CD4-positive, alpha-beta T cell treated with Interleukin-4 for 1 hour (primary cell): ENCODE results near the gene DYNC1H1.
A peak's percentile ranks its signal among the peaks of the same experiment; 100 is the strongest.

Experiments used
- DNase-seq, 2 donors: peaks; one replicate each; pipeline ENCODE4 v3.0.0-alpha.2; 2020 to 2022

Gene DYNC1H1

DNA sequence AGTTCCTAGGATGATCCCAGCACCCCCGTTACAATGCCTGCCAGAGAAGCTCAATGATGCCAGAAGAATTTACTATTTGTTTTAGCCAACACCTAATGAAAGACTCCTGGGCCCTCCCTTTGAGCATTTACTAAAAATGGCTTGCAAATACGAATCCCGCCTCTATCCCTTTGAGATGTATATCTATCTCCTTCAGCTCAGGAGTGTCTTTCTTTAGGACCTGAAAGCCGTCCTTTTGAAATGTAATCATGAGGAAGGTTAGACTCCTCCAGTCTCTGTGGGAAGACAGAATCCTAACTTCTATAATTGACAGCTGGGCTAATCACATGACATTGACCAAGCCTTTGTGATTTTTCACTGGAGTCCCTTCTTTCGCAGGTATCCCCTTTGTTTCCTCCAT is 19.2 kb upstream of the DYNC1H1 start:
- no peak for DNase-seq

DNA sequence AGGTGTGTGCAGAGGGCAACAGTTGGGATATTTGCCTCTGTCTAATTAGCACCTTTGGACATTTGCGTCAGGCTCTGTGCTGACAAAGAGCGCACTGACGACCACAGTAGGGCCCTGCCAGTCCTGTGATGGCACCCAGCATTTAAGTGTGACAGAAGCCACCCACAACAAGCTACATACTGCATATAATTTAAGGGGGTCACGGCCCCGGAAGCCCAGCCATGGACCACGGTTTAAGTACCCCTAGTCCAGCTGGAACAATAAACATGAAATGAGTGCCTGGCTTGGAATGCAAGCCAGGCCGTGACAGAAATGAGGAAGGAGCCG is 16.8 kb upstream of the DYNC1H1 start:
- peak in 1 of 2 donors; percentile 43 for DNase-seq

DNA sequence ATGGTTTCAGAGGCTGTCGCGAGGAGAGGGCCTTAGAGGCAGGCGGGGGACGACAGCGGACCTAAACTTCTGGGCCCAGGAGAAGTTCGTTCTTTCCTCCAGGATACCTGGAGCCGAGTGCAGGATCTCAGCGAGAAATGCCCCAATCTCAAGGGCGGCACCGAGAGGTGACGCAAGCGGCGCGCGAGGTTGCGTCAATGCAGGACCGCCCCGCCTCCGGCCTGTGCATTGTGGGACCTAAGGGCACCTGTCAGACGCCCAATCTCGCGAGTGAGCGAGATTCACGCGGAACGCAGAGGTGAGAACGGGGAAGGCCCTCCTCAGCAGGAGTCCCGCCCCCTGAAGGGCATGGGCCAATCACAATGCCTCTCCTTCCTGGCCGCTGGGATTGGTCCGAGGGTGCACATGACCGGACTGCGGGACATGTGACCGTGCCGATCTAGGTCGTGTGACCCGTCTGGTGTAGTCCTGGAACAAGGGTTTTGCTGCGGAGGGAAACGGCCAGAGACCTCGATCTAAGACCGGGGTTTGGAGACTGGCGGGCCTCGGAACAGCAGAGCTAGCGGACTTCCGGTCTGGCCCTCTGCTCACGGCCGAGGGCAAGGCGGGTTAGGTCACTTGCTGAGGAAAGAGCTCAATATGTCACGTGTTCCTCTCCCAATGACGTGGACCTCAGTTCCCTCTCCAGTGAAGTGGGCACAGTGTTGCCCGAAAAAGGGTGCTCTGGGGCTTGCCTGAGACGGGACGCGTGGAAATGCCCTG is 16.3 kb upstream of the DYNC1H1 start:
- peak; percentile 100 for DNase-seq

DNA sequence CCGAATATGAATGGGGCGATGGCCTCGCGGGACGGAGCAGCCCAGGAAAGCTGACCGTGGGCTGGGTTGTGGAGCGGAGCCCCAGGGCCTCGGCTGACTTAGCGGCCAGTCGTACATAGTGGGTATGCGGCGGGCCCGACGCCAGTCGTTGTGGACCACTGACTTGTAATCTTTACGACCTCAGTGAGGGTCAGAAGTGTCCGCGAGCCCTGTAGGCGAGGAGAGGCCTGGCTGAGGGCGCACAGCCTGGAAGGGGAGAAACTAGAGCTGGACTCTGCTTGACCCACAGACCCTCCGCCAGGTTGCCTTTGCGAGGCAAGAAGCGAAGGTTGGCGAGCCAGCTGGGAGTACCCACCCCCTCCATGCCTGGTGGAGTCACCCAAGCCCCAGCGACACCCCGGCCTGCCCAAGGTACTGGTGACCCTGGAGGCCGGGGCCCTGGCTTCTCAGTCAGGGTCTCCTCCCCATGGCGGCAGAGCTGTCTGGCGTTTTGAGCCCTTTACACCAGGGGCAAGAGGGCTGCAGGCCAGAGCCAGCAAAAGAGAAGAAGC is 15.6 kb upstream of the DYNC1H1 start:
- no peak for DNase-seq

DNA sequence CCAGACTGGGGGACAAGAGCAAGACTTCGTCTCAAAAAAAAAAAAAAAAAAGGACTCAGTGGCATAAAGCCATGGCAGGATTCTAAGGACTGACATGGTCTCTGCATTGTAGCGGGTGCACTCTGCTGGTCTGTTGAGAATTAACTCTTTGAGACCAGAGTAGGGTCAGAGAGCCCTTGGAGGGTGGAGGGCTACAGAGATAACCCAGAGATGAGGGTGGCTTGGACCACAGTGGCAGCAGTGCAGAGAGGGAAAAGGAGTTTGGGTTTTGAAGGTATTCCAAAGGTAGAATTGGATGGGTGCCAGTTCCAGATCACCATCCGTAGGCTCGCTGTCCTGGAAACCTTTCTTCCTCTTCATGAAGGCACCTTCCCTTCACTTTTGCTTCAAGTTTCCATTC is 14.3 kb upstream of the DYNC1H1 start:
- no peak for DNase-seq

DNA sequence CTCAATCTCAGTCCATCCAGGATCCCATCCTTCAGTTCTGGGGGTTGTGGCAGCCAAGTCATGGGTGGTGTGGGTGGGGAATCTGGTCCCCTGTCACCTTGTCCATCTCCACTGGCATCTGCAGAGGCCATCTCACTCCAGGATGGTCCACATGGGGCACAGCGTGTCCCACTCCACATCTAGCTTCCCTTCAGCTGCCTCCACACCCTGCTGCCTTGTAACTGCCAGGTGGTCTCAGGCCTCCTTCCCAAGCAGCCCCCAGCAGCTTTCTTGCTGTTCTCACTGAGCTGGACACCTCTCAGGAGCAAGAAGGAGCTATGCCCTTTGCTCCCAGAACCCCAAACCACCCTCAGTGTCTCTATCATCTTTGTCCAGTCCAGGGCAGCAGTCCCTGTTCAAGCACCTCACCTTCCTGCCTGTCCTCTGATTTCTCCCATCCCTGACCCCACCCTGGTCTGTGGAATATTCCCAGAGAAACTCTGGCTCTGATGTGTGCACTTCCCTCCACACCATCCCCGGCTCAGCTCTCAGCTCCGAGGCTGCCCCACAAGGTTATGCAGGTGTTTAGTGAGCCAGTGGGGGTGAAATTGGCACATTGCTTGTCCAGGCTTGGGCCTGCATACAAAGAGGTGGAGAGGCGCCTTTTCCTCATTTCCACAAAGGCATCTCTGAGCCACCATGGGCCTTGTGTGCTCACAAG is 13.7 kb upstream of the DYNC1H1 start:
- DNase-seq, result no peak

DNA sequence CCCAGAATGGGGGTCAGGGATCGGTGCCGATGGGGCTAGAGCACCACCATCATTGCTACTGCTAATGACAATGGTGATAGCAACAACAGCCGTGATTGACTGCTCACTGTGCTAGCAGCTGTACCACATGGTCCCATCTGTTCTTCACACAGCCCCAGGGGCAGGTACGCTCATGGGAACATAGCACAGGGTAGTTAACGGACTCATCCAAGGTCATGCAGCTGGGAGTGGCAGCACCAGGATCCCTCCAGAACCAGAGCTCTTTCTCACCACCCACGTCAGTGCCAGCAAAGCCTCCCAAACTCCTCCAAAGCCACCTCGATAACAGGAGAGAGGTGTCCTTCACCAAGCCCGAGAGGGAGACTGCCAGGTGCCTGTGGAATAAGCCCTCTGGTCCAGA is 11.2 kb upstream of the DYNC1H1 start:
- no peak for DNase-seq

DNA sequence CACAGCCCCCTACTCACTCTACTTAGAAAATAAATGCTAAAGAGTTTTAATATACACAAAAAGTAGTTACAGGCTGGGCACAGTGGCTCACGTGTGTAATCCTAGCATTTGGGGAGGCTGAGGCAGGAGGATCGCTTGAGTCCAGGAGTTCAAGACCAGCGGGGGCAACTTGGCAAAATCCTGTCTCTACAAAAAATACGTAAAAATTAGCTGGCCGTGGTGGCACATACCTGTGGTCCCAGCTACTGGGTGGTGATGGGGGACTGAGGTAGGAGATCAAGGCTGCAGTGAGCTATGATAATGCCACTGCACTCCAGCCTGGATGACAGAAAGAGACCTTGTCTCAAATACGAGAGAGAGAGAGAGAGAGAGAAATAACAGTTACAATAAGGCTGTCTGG is 9.9 kb upstream of the DYNC1H1 start:
- no peak for DNase-seq

DNA sequence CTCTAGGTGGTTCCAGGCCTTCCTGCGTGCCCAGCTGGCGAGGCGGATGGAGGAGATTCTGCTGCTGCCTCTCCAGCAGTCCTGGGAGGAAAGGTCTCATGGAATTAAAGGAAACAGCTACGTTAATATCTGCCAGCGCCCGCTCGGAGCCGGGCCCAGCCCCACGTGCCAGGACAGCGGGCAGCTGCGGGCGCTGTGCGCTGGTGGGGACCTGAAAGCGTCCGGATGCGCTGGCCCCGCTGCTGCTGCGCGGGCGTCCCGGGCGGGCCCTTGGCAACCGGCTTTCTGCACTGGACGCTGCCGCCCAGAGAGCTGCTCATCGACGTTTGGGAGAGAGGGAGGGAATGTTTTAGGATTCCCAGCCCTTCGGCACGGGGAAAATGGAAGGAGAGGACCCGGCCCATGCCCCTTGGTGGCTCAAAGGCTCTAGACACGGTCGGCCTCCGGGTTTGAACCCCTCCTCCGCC is 8.6 kb upstream of the DYNC1H1 start:
- DNase-seq, result no peak

DNA sequence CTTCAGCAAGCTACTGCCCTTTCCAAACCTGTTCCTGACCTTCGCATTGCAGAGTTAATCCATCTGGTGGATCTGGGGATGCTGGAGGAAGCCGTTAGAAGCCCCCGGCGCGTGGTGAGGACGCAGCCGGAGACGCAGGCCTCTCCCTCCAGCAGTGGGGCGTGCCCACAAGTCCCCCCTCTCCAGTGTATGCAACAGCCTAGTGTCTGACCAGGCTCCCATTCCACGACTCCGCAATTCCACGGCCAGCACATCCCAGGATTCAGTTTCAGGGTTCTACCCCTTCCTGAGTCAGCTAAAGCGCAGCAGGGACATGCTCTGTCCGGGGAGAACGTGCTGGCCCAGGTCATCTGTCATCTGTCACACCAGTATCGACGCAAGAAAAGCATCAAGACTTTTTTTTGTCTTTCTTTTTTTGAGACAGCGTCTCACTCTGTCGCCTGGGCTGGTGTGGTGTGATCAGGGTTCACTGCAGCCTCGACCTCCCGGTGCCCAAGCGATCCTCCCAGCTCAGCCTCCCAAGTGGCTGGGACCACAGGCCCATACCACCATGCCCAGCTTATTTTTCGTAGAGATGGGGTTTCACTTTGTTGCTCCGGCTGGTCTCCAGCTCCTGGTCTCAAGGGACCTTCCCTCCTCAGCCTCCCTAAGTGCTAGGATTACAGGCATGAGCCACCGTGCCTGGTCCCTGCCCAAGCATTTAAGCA is 8.0 kb upstream of the DYNC1H1 start:
- no peak for DNase-seq

DNA sequence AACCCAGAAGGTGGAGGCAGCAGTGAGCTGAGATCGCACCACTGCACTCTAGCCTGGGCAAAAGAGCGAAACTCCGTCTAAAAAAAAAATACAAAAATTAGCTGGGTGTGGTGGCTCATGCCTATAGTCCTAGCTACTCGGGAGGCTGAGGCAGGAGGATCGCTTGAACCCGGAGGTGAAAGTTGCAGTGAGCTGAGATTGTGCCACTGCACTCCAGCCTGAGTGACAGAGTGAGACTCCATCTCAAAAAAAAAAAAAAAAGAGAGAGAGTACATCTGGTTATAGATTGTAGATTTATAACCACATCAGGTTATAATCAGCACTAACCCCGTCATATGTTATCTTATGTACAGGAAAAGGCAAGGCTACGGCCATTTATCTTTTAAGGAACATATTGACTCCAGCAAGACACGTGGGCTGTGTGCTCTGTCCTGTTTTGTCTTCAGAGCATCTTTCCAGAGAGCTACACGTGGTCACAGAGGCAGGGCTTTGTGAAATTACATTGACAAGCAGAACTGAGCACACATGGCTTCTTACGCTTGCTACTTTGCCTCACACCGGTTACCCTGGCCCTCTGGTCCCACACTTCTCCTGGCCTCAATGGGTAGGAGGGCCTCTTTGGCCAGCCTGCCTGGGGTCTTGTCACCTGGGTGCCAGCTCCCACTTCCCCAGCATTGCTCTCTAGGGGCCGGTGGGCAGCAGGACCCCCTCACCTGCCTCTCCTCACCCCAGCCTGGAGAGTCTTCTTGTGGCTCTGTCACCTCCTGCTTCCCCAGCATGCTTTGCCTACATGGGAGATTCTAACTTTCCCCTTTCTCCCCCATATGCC is 6.8 kb upstream of the DYNC1H1 start:
- DNase-seq, result no peak

DNA sequence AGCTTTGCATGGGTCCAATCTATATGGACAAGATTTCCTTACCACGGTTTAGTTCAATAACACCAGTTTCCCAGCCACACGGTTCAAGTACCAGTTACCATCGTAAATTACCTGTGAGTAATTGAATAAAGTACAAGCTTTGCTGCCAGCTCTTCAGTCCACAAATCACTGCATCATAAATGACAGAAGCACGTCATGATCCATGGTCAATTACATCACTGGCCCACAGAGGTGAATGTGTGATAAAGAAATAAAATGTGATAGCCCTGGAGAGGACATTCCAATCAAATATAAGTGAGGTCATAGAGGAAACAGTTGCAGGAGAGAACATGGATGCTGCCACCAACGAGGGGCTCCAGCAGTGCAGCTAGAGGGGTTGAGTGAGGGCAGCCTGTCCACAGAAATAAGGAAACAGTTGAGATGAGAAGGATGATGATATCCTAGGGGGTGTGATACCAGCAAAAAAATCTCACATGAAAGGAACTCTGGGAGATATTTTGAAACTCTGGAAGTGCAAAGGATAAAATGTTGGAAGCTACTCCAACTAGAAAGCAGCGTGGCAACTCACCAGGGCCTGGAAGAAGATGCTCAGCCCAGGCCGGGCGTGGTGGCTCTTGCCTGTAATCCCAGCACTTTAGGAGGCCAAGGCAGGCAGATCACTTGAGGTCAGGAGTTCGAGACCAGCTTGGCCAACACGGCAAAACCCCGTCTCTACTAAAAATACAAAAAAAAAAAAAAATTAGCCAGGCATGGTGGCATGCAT is 5.8 kb upstream of the DYNC1H1 start:
- DNase-seq, result no peak

DNA sequence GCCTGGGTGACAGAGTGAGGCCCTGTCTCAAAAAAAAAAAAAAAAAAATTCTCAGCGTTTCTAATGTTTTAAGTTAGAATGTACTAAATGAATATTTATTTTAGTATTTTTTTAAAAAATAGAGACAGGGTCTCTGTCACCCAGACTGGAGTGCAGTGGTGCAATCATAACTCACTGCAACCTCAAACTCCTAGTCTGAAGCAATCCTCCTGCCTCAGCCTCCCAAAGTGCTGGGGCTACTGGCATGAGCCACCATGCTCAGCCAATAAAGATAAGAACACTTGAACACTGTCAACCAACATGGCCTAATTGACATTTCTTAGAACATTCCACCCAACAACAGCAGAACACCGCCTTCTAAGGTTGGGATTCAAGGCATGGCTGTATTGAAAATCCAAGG is 5.1 kb upstream of the DYNC1H1 start:
- no peak for DNase-seq

DNA sequence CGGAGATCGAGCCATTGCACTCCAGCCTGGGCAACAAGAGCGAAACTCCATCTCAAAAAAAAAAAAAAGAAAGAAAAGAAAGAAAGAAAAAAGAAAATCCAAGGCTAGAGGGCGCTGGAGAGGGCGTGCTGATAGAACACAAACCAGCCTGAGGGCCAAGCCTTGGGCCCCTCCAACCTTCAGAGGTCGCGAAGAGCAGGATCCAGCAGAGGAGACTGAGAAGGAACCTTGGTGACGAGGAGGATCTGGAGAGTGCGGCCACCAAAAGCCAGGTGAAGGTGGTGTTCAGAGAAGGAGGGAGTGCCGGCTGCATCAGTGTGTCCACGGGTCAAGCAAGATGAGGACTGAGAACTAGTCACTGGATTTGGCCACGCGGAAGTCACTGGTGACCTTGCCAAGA is 4.1 kb upstream of the DYNC1H1 start:
- peak in 1 of 2 donors; percentile 49 for DNase-seq

DNA sequence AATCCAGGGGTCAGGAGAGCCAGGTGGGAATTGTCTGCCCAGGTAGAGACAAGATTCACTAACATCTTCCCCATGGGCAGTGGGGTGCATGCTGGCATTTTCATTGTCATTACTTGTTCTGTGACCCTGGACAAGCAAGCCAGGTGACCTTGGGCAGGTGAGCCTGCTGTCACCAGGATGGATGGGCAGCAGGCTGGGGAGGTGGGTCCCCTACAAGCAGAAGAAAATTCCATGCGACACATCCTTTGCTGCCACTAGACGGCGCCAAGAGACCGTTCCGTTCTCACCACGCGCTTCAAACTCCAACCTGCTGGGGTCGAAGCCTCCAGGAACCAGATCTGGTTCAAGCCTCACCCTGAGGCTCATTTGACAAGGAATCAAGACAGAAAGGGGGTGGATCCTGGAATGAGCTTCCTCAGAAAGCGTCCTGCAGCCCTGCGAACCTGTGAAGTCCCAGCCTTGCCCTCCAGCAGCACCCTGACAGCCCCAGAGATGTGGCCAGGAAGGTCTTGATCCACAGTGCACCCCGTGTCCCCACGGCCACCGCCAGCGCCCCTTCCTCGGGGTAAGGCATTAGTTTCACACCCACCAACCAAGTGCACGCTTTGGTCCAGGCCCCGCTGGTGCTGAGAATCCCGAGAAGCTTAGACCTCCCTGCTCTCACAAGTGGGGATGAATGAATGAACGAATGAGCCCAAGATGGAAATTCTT is 3.2 kb upstream of the DYNC1H1 start:
- peak; percentile 83 to 84 for DNase-seq

DNA sequence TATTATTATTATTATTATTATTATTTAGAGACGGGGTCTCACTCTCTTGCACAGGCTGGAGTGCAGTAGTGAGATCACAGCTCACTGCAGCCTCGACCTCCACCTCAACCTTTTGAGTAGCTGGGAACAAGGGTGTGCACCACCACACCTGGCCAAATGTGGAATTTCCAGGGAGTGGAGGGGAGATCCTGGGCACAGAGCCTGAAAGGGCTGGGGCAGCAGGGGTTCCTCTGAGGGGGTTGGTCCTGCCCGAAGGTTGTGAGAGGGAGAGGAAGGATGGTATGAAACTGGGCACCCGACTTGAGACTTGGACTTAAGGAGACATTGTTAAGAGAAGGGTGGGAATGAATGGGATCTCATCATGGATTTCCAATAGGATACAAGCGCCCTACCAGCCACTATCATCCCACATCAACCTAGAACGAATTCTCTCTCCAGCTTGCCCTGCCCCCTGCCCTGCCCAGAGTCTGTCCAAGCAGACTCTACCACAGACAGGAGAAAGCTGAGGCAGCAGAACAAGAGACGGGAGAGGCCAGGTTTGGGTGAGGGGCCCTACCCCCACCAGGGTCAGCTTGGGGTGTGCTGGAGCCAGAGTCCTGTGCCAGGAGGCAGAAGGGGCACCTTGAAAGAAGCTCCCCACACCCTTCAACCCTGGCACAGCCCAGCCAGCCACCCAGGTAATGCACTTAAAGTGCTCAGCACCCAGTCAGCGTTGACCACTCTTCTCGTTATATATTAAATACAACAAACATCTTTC is 2.4 kb upstream of the DYNC1H1 start:
- DNase-seq, result no peak

DNA sequence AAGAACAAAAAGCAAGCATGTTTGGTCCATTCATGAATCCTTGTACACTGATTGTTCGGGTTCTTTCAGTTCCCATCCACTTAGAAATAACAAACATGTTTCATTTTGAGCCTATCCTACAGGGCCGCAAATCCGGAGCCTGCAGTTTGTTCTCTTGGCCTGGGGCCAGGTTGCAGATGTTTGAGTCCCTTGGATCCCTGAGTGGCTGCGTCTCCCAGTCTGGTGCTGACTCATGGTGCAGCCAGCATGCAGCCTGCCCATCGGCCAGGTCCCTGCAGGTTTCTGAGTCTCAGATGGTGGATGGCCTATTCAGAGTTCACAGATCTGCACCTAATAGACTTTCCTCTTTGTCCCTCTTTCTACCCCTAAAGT is 1.9 kb upstream of the DYNC1H1 start:
- no peak for DNase-seq

DNA sequence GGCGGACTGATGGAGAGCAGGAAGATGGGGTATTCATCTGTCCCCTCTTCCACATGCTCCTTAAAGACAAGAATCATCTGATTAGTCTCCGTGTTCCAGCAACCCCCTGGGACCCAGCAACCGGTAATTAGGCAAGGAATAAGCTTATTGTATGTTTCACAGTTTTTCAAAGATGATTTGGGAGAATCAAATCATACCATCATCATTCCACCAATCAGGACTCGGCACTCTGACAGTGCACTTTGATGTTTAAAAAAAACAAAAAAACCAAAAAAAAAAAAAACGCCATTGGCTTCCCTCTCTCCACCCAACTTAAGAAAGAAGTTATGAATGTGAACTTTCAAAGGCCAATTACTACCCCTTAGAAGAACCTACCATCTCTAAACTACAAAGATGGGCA is 1.3 kb upstream of the DYNC1H1 start:
- DNase-seq, result no peak

DNA sequence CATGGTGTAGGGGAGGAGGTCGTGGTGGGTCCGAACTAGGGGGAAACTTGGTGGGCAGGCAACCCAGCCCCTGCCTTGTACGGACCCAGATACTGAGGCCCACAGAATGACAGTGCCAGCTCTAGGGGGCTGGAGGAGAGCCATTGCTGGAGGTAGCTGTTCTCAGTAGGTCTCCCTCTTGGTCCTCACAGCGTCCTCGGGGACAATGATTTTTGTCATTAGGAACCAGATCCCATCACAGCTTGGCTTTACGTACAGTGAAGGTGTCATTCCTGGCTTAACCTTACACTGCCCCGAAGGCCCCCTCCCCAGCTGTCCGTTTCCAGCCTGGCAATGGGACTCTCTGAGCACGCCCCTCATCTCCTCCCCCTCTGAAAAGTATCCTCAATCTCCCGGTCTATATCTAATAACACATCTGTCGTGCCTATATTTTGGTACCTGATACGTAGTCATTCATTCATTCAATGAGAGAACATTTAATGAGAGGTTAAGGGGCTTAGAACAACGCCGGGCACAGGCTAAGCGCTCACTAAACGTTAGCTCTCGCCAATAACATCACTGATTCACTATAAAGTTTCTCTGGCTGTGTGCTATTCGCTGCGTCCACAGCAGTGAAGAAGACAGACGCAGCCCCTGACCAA is 597 bp upstream of the DYNC1H1 start:
- DNase-seq, result no peak

DNA sequence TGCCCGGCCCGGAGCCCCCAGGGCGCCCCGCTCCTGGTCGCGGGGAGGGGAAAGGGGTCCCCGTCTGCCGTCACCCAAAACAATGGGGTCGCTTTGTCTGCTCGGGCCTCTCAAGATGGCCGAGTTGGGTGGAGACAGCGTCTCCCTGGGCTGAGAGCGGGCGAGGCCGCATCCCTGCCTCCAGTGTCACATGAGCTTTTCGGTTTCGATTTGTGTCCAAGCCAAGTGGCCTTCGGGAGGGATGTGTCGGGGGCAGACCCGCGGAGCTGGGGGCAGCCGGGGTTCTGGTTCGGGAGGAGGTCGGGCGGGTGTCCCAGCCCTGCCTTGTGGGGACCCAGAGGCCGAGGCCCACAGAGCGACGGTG is 790 bp downstream of the DYNC1H1 start:
- DNase-seq, result peak; percentile 68 to 72
